Liver (tissue), 3 donors: Measurements from ENCODE around the gene ESPN.

Experiments
- HNF4A ChIP-seq, 2 donors: conservative IDR thresholded peaks; 2 replicates each; pipeline ENCODE4 v1.6.1; 2016; ENCODE audit warnings: antibody characterized with exemption in 2 of 2, mild to moderate bottlenecking in 2 of 2
- RAD21 ChIP-seq, 2 donors: IDR thresholded peaks; 2 replicates each; pipeline ENCODE4 v1.6.1; 2016; ENCODE audit warnings: antibody characterized with exemption in 2 of 2, mild to moderate bottlenecking in 2 of 2
- SP1 ChIP-seq: IDR thresholded peaks from 2 replicates; pipeline ENCODE4 v1.6.1; 2018; ENCODE audit warnings: antibody characterized with exemption, mild to moderate bottlenecking
- TAF1 ChIP-seq: conservative IDR thresholded peaks from 2 replicates; pipeline ENCODE4 v1.6.1; 2016; ENCODE audit warnings: antibody characterized with exemption, mild to moderate bottlenecking
- TF ChIP-seq, protein P1 (sequence below): IDR thresholded peaks from 2 replicates; pipeline ENCODE4 v1.6.1; 2016; ENCODE audit warnings: antibody characterized with exemption
- TF ChIP-seq, protein P2 (sequence below): fragments of 150-350 bp; IDR thresholded peaks from 2 replicates; pipeline ENCODE4 v1.5.1; 2017; ENCODE audit warnings: improper control_type of control experiment, low read depth, low read length; ENCODE audit not compliant: missing input control
- TF ChIP-seq, protein P3 (sequence below): IDR thresholded peaks from 2 replicates; pipeline ENCODE4 v1.6.1; 2016; ENCODE audit warnings: antibody characterized with exemption
- TF ChIP-seq, protein P4 (sequence below): IDR thresholded peaks from 2 replicates; pipeline ENCODE4 v1.6.1; 2016; ENCODE audit warnings: antibody characterized with exemption
- donor health status: healthy.
- donor health status: healthy.

DNA sequence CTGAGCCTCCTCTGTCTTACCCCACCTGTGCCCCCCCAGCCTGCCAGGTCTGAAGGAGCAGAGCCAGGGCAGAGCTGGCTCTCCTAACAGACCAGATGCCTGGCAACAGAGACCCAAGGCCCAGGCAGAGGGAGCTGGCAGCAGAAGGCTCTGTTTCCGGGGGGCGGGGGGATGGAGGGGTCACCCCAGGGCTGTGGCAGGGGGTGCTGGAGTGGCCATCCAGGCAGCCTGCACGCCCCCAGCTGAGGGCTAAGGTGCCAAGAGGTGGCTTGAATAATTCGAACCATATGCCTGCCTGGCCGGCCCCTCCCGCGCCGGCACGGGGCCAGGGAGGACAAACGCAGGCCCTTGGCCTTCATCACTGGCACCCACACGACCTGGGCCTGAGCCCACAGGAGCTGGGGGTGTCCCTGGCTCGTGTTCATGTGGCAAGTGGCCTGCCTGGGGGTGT, 82.9 kb downstream of the ESPN start:
- TF ChIP-seq, protein P1, sequence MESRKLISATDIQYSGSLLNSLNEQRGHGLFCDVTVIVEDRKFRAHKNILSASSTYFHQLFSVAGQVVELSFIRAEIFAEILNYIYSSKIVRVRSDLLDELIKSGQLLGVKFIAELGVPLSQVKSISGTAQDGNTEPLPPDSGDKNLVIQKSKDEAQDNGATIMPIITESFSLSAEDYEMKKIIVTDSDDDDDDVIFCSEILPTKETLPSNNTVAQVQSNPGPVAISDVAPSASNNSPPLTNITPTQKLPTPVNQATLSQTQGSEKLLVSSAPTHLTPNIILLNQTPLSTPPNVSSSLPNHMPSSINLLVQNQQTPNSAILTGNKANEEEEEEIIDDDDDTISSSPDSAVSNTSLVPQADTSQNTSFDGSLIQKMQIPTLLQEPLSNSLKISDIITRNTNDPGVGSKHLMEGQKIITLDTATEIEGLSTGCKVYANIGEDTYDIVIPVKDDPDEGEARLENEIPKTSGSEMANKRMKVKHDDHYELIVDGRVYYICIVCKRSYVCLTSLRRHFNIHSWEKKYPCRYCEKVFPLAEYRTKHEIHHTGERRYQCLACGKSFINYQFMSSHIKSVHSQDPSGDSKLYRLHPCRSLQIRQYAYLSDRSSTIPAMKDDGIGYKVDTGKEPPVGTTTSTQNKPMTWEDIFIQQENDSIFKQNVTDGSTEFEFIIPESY: no peak
- TF ChIP-seq, protein P2, sequence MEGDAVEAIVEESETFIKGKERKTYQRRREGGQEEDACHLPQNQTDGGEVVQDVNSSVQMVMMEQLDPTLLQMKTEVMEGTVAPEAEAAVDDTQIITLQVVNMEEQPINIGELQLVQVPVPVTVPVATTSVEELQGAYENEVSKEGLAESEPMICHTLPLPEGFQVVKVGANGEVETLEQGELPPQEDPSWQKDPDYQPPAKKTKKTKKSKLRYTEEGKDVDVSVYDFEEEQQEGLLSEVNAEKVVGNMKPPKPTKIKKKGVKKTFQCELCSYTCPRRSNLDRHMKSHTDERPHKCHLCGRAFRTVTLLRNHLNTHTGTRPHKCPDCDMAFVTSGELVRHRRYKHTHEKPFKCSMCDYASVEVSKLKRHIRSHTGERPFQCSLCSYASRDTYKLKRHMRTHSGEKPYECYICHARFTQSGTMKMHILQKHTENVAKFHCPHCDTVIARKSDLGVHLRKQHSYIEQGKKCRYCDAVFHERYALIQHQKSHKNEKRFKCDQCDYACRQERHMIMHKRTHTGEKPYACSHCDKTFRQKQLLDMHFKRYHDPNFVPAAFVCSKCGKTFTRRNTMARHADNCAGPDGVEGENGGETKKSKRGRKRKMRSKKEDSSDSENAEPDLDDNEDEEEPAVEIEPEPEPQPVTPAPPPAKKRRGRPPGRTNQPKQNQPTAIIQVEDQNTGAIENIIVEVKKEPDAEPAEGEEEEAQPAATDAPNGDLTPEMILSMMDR: no peak
- TF ChIP-seq, protein P3, sequence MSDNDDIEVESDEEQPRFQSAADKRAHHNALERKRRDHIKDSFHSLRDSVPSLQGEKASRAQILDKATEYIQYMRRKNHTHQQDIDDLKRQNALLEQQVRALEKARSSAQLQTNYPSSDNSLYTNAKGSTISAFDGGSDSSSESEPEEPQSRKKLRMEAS: no peak
- TF ChIP-seq SP1: no peak
- no peak for TF ChIP-seq RAD21 (IDR thresholded peaks at IDR 0.05)
- TF ChIP-seq, protein P4, sequence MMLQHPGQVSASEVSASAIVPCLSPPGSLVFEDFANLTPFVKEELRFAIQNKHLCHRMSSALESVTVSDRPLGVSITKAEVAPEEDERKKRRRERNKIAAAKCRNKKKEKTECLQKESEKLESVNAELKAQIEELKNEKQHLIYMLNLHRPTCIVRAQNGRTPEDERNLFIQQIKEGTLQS: no peak
- no peak for TF ChIP-seq HNF4A (conservative IDR thresholded peaks at IDR 0.05)
- no peak for TF ChIP-seq TAF1
